ENCODE results near the gene ICA1.

ICA1 gene

Small RNAs within 50 kb of the gene (small RNA-seq; reads per million reads assigned to genes)
- gene AC007009.1 = 0 reads per million in 2 experiments
